Neural crest cell (in vitro differentiated cells): ENCODE measurements around the gene BIN1. TPM values are rescaled to one million over a fixed set of nuclear protein-coding genes. Genes with fewer than 3 reads are reported as not detected.

Experiments
- DNase-seq: peaks from one replicate; pipeline ENCODE4 v3.0.0; 2021; ENCODE audit warnings: low read depth, mixed read lengths, low spot score
- H3K27ac Mint-ChIP-seq: one replicate; pipeline ENCODE4 v1.8.0; 2021; ENCODE audit warnings: mild to moderate bottlenecking, mixed read lengths; ENCODE audit not compliant: unreplicated experiment
- H3K27me3 Mint-ChIP-seq: 2 replicates; pipeline ENCODE4 v1.8.0; 2021; ENCODE audit warnings: low read depth, mild to moderate bottlenecking, mixed read lengths
- H3K36me3 Mint-ChIP-seq: 2 replicates; pipeline ENCODE4 v1.8.0; 2021; ENCODE audit warnings: low read depth, mild to moderate bottlenecking, mixed read lengths
- H3K4me1 Mint-ChIP-seq: 2 replicates; pipeline ENCODE4 v1.8.0; 2021; ENCODE audit warnings: mixed read lengths
- H3K4me3 Mint-ChIP-seq: one replicate; pipeline ENCODE4 v1.8.0; 2021; ENCODE audit warnings: mild to moderate bottlenecking, mixed read lengths
- H3K9me3 Mint-ChIP-seq: 2 replicates; pipeline ENCODE4 v1.8.0; 2021; ENCODE audit warnings: mixed read lengths
- CTCF ChIP-seq: fragments of 200-600 bp; sonication (generic); conservative IDR thresholded peaks from 2 replicates; pipeline ENCODE4 v1.5.0; 2021; ENCODE audit warnings: antibody characterized with exemption, mild to moderate bottlenecking
- total RNA-seq: library from RNA; stranded (reverse); gene quantifications from 2 replicates; pipeline ENCODE4 v1.2.1, GENCODE V29; 2021

The BIN1 gene
- total RNA-seq, 1 donor from 2014 or later: 67.7 TPM

DNA sequence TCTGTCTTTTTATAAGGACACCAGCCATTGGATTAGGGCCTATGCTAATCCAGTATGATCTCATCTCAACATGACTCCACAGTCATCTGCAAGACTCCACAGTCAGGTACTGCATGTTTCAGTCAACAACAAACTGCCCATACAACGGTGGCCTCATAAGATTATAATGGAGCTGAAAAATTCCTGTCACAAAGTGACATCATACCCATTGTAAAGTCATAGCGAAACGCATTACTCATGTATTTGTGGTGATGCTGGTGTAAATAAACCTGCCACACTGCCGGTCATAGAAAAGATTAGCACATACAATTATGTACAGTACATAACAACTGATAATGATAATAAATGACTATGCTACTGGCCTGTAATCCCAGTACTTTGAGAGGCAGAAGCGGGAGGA, 106.0 kb downstream of the BIN1 start:
- no peak for DNase-seq
- no peak for TF ChIP-seq CTCF
- Mint-ChIP-seq H3K36me3 (no peaks in the 10 kb centered on the region), H3K27me3 (no peaks in the 10 kb centered on the region), H3K4me3 (no peak overlapping the region), H3K27ac (no peak overlapping the region), H3K9me3 (no peaks in the 10 kb centered on the region), H3K4me1 (peaks cover 3% of the 10 kb centered on the region)

GRCh38 chr2:127000194-127000593, 106.8 kb downstream of the BIN1 start:
- TF ChIP-seq CTCF: no peak
- no peaks in the 10 kb centered on the region for H3K36me3 Mint-ChIP-seq
- H3K9me3 Mint-ChIP-seq: no peaks in the 10 kb centered on the region
- peaks cover 3% of the 10 kb centered on the region for H3K4me1 Mint-ChIP-seq
- H3K27ac Mint-ChIP-seq: no peak overlapping the region
- H3K4me3 Mint-ChIP-seq: no peak overlapping the region
- no peak for DNase-seq
- no peaks in the 10 kb centered on the region for H3K27me3 Mint-ChIP-seq

- no peaks in the 10 kb centered on the region for H3K4me1 Mint-ChIP-seq
- no peaks in the 10 kb centered on the region for H3K27me3 Mint-ChIP-seq
- DNase-seq: no peak
- no peaks in the 10 kb centered on the region for H3K36me3 Mint-ChIP-seq
- H3K27ac Mint-ChIP-seq: no peak overlapping the region
- H3K9me3 Mint-ChIP-seq: no peaks in the 10 kb centered on the region
- no peak for TF ChIP-seq CTCF
- H3K4me3 Mint-ChIP-seq: no peak overlapping the region
These were observed 107.7 kb downstream of the BIN1 start for GRCh38 chr2:126999106-126999756.

DNA sequence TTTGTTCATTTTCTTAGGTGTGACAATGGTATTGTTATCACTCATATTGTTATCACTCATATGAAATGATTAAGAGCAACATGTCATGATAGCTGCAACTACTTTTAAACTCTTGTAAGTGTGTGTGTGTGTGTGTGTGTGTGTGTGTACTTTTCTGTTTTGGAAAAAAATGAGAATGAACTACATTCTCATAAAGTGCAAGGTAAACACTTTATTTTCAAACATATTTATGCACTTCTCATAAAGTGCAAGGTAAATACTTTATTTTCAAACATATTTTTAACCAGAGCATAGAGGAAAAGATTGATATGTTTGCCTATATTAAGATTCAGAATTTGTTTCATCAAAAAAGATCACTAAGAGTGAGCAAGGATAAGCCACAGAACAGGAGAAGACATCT, 108.5 kb downstream of the BIN1 start:
- Mint-ChIP-seq H3K9me3 (no peaks in the 10 kb centered on the region), H3K4me3 (no peak overlapping the region), H3K27me3 (no peaks in the 10 kb centered on the region), H3K4me1 (no peaks in the 10 kb centered on the region), H3K27ac (no peak overlapping the region), H3K36me3 (no peaks in the 10 kb centered on the region)
- no peak for TF ChIP-seq CTCF
- no peak for DNase-seq

Other genes with a start within 250 kb of the BIN1 start
- gene TEX51, start 208.3 kb downstream of the BIN1 start, total RNA-seq: not detected in 2 replicates
- 10.1 and 10.2 TPM in 2 replicates for gene CYP27C1, start 113.1 kb upstream of the BIN1 start, total RNA-seq
- gene ERCC3, start 187.0 kb upstream of the BIN1 start, total RNA-seq: 63.6 and 67.4 TPM in 2 replicates